ENCODE measurements around the gene NCBP3. TPM values are rescaled to one million over a fixed set of nuclear protein-coding genes. Genes with fewer than 3 reads are reported as not detected.

Gene NCBP3
- polyA plus RNA-seq, 10 donors: 44.9 to 85.9 (median 57.3) TPM

DNA sequence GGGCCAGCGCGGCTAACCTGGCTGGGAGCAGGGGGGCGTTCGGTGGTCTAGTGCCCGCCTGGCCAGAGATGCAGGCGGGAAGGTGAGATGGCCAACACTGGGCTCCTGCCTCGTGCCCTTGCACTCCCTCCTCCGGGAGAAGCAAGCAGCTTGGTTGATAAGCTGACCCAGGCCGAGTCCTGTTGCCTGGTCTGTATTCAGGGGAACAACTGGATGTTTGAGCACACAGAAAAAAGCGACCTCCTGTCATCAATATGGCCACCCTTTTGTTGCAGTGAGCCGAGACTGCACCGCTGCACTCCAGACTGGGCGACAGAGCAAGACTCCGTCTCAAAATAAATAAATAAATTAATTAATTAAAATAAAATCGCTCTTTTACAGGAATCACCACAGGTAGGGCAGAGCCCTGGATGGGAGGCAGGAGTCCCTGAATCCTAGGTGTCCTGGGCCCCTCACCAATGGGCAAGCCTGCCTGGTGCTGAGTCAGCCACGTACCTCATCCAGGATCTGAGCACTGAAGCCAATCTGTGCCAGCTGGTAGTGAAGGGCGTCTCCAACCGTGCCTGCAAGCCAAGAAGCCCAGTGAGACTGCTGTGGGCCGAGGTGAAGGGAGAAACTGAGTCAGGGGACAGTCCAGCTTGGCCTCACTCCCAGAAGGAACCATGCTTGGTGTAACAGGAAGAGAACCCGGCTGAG is 90.6 kb downstream of the NCBP3 start:
- DNase-seq: no peak

- no peak for DNase-seq
These were observed 91.3 kb downstream of the NCBP3 start for GRCh38 chr17:3754458-3755334.

DNA sequence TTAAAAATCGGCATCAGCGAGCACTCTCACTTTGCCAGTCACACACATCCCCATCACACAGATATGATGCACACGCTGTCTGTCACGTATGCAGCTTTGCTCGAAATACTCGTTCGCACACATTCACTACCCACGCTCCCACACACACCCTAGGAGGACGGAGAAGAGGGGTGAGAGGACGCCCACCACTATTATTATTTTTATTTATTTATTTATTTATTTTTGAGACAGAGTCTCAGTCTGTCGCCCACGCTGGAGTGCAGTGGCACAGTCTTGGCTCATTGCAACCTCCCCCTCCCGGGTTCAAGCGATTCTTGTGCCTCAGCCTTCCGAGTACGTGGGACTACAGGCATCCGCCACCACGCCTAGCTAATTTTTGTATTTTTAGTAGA is 92.0 kb downstream of the NCBP3 start:
- DNase-seq: no peak

DNA sequence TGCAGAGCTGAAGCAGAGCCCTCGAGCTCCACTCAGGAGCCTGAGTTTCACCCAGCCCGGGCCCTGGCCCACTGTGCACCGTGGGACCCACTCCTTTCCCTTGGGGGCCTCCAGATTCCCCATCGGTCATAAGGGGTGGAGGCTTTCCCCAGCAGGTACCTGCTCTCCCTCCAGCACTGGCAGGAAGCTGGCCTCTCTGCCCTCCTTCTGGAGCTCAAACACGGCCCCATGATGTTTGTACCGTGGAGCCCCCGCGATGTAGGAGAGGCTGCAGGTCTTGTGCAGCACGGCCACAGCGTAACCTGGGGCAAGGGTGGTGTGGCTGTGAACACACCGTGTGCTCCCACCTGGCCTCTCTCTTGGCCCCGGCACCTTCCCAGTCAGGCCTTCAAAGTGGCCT is 92.4 kb downstream of the NCBP3 start:
- DNase-seq: no peak

Other genes starting within 250 kb of the NCBP3 start
- 1 to 10 TPM; 3.2 to 8.8 (median 4.8) TPM for gene TRPV1, start 236.8 kb downstream of the NCBP3 start, polyA plus RNA-seq (ENCODE audit: insufficient read length in 10 of 10)
- gene SHPK, start 210.0 kb downstream of the NCBP3 start, polyA plus RNA-seq (ENCODE audit: insufficient read length in 10 of 10): 10 to 100 TPM in 1 of 10 donors, 1 to 10 TPM in 9; 4.6 to 10.7 (median 7.3) TPM
- gene CTNS, start 209.5 kb downstream of the NCBP3 start, polyA plus RNA-seq (ENCODE audit: insufficient read length in 10 of 10): 10 to 100 TPM in 3 of 10 donors, 1 to 10 TPM in 7; 7.2 to 11.7 (median 8.6) TPM
- gene TAX1BP3, start 177.7 kb downstream of the NCBP3 start, polyA plus RNA-seq (ENCODE audit: insufficient read length in 10 of 10): 10 to 100 TPM; 39.9 to 87.0 (median 57.2) TPM
- gene EMC6, start 177.4 kb downstream of the NCBP3 start, polyA plus RNA-seq (ENCODE audit: insufficient read length in 10 of 10): 10 to 100 TPM; 25.9 to 46.3 (median 34.4) TPM
- gene P2RX5, start 150.1 kb downstream of the NCBP3 start, polyA plus RNA-seq (ENCODE audit: insufficient read length in 10 of 10): 10 to 100 TPM; 18.0 to 33.5 (median 26.4) TPM
- gene HASPIN, start 122.3 kb downstream of the NCBP3 start, polyA plus RNA-seq (ENCODE audit: insufficient read length in 10 of 10): 1 to 10 TPM; 4.1 to 7.2 (median 5.7) TPM
- gene ITGAE, start 45.1 kb downstream of the NCBP3 start, polyA plus RNA-seq (ENCODE audit: insufficient read length in 10 of 10): 10 to 100 TPM; 29.4 to 34.8 (median 33.2) TPM
- 1 to 10 TPM; 5.4 to 7.5 (median 6.7) TPM for gene CAMKK1, start 46.8 kb upstream of the NCBP3 start, polyA plus RNA-seq (ENCODE audit: insufficient read length in 10 of 10)
- 1 to 10 TPM; 1.6 to 4.5 (median 2.5) TPM for gene P2RX1, start 70.2 kb upstream of the NCBP3 start, polyA plus RNA-seq (ENCODE audit: insufficient read length in 10 of 10)
- 1 to 10 TPM; 2.6 to 9.1 (median 4.3) TPM for gene ATP2A3, start 118.2 kb upstream of the NCBP3 start, polyA plus RNA-seq (ENCODE audit: insufficient read length in 10 of 10)

Data from muscle of back (tissue), 11 donors.